OCI-M2 (cell line): ENCODE data around the gene RASSF5.
"Not testable (repeated sequence)": the region's sequence is repeated elsewhere in the genome, so short reads cannot be mapped to it uniquely, and the experiment has no call there.

Source experiments
- DNase-seq: peaks from one replicate; lab custom pipeline; 2025; ENCODE audit not compliant: unreplicated experiment; lab: John Stamatoyannopoulos, UW

Gene RASSF5

DNA sequence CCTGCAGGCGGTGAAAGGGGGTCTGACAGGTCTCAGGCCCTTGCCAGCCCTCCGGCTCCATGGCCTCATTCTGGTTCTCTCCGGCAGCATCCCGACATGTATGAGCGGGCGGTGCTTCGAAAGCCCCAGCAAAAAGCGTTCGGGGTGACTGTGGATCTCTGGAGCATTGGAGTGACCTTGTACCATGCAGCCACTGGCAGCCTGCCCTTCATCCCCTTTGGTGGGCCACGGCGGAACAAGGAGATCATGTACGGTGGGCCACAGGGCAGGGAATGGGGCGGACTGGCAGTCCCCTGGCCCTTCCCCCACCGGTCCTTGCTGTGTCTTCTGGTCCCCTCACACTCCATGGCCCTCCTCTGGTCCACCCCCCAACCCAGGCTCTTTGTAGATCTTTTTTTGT lies 30.7 kb upstream of the RASSF5 start:
- DNase-seq = no peak

DNA sequence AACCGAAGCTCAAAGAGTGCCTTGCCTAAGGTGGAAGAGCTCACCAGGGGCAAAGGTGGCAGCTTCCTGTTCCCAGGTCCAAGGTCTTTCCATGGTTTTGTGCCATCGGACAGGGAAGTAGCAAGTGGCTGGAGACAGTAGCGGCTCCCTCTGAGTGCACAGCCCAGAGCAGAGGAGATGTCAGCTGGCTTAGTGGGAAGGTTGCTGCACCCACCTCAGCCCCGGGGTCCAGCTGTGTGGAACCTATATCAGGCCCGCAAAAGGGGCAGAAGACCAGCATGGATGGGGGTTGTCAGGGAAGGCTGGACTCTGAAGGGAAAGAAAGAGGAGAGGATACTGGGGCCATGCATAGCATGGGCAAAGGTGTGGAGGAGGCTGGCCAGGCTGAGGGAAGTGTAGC lies 30.2 kb upstream of the RASSF5 start:
- no peak for DNase-seq

DNA sequence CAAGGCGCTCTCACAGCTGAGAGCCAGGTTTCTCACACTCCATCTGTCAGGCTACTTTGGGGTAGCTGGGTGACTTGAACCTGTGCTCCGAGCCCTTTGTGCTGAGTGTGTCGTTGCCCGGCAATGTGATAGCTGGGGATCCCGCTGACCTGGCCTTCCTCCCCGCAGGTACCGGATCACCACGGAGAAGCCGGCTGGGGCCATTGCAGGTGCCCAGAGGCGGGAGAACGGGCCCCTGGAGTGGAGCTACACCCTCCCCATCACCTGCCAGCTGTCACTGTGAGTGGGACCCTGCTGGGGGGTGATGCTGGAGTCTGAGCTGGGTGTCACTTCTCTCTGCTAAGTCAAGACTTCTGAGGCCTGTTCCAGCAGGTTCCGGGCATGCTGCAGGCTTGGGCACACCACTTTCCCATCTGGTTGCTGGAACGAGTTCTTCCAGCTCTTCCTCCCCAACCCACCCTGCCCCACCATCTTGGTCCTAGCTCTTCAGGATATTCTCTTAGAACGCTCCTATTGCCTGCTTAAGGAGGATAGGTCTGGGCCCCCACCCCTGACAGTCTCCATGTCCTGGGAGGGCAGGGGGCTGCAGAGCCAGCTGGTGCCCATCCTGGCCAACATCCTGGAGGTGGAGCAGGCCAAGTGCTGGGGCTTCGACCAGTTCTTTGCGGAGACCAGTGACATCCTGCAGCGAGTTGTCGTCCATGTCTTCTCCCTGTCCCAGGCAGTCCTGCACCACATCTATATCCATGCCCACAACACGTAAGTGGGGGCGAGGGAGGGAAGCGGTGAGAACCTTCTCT lies 29.6 kb upstream of the RASSF5 start:
- no peak for DNase-seq

DNA sequence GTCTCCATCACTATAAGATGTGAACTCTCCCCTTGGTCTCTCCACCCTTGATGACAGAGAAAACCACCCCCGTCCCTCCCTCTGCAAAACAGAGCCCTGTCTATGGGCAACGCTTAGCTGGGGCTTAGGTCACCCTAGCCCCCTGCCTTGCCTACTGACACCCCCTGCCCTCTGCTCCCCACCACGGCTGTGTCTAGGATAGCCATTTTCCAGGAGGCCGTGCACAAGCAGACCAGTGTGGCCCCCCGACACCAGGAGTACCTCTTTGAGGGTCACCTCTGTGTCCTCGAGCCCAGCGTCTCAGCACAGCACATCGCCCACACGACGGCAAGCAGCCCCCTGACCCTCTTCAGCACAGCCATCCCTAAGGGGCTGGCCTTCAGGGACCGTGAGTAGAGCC lies 28.6 kb upstream of the RASSF5 start:
- DNase-seq = no peak

DNA sequence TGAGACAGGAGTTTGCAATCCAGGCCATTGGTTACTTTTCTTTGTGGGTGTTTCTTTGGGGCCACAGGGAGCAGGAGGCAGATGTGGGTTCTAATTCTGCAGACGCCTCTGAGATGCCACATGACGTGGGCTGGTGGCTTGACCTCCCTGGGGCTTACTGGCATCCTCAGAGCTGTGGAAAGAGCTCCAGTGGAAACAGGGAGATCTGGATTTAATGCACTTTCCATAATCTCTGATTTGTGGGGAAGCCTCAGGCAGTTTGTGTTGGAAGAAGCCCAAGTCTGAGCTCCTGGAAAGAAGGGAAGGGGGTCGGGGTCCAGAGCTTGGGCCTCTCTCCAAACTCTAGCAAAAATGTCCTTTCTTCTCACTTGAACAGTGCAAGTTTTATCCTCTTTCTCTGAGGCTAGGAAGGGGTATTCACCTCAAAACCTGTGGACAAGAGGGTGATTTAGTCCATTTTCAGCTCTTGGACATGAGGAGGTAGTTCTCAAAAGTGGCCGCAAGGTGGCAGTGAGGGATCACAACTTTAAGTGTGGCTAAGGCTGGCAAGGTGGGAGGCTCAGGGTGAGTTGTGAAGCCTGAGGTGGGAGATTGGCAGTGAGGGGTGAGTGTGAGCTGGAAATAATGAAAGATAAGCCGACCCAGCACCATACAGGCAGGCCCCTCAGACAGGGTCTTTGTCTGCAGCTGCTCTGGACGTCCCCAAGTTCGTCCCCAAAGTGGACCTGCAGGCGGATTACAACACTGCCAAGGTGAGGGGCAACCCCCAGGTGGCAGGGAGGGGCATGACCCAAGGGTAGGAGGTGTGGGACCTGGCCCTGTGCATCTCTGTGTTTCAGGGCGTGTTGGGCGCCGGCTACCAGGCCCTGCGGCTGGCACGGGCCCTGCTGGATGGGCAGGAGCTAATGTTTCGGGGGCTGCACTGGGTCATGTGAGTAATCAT lies 27.9 kb upstream of the RASSF5 start:
- no peak for DNase-seq

DNA sequence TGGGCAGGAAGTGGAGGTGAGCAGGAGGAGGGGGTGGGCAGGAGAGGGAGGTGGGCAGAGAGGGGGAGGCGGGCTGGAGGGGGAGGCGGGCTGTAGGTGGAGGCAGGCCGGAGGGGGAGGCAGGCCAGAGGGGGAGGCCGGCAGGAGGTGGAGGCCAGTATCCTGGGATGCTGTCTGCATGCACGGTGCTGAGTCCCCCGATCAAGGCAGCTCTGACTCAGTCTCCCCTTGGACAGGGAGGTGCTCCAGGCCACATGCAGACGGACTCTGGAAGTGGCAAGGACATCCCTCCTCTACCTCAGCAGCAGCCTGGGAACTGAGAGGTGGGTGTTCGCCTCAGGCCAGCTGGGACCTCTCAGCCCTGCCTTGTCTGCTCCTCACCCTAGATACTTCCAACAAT lies 27.1 kb upstream of the RASSF5 start:
- DNase-seq = no peak

DNA sequence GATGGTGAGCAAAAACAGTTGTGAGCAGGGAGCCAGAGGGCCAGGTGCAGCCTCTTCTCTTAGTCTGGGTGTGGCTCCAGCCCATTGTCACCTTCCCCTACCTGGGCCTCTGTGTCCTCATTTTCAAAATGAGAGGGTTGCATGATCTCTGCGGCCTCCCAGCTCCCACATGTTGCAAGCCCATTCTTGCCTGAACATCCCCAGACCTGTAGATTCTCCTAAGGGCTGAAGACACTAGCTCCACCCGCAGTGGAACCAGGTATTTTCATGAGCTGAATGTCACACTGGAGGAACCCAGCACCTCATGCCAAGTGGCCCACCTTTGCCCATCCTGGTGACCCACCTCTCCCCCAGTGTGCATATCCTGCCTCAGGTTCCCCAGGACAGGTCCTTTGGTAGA lies 24.7 kb upstream of the RASSF5 start:
- DNase-seq = no peak

DNA sequence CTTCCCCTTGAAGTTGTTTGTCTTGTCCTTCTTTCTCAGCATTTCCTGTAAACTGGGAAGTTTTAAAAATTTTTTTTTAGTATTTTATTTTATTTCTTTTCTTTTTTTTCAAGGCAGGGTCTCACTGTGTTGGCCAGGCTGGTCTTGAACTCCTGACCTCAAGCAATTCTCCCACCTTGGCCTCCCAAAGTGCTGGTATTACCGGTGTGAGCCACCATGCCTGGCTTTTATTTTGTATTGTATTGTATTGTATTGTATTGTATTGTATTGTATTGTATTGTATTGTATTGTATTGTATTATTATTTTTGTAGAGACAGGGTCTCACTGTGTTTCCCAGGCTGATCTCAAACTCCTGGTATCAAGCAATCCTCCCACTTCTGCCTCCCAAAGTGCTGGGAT lies 23.5 kb upstream of the RASSF5 start:
- DNase-seq = not testable (repeated sequence)

DNA sequence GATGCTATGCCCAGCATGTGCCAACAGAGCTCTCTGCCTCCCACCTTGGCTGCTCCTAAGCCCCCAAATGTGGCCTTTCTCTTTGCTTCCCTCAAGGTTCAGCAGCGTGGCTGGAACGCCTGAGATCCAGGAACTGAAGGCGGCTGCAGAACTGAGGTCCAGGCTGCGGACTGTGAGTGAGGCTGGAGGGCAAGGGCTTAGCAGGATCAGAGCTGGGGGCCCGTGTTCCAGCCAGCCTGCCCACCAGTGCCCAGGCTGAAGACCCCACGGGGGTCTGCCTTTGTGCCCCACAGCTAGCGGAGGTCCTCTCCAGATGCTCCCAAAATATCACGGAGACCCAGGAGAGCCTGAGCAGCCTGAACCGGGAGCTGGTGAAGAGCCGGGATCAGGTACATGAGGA lies 22.4 kb upstream of the RASSF5 start:
- DNase-seq = no peak

DNA sequence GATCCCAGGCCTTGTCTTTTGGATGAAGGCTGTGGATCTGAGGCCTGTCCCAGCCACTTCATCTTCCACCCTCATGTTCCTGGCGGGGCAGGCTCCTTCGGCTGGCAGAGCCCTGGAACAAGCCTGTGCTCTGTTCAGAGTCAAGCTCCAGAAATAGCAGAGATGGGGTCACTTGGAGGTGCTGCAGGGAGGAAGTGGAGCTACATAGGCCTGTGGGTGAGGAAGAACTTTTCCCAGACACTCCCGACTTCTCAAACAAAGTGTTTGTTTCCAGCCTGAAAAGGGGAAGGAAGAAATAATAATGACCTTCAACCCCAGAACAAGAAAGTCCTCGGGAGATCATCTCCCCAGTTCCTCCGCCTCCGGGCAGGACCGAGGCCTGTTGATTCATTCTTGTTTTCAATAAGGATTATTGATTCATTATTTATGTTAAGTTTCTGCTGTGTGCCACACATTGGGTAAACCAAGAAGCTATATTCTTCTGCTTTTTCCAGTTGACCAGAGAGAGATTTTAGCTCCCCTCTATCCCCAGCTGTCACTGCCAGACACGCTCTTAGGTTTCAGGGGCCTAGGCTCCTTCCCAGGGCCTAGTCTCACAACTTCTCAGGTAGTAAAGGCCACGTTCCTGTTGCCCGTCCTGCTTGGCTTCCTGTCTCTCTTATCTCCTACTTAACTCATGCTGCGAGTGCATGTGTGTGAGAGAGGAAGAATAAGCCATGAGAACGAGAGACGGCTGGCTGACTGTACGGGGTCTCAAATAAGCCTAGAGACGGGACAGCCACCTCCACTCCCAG lies 20.1 kb upstream of the RASSF5 start:
- DNase-seq = no peak

DNA sequence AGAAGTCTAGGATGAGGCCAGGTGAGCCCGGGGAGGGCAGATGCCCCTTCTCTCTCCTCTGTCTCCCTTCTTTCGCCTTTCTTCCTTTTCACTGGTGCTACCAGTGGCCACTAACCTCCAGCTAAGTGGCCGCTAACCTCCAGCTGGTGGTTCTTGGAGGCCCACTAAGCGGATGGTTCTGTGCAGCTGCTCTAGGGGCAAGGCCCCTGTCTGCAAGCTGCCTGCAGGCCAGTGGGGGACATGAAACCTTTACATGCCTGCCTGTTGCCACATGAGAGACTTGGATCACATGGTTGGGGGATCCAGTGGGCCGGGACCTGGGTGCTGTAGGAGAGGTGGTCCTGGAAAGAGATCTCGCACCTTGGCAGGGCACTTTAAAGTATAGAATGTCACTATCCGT lies 19.4 kb upstream of the RASSF5 start:
- no peak for DNase-seq

DNA sequence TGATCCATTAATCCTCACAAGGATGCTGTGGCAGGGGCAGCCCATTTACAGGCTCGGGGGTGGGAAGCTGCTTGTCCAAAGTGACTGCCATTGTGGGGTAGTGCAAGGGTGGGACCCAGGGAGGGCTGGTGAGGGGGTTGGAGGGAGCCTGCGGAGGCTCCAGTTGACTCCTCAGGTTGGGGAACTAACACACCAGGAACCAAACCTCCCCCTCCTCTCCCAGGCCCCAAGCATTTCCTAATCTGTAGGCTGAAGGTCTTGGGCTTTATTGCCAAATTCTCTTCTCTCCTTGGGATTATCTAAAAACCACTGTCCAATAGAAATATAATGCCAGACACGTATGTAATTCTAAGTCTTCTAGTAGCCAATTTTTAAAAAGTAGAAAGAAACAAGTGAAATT lies 18.9 kb upstream of the RASSF5 start:
- no peak for DNase-seq

DNA sequence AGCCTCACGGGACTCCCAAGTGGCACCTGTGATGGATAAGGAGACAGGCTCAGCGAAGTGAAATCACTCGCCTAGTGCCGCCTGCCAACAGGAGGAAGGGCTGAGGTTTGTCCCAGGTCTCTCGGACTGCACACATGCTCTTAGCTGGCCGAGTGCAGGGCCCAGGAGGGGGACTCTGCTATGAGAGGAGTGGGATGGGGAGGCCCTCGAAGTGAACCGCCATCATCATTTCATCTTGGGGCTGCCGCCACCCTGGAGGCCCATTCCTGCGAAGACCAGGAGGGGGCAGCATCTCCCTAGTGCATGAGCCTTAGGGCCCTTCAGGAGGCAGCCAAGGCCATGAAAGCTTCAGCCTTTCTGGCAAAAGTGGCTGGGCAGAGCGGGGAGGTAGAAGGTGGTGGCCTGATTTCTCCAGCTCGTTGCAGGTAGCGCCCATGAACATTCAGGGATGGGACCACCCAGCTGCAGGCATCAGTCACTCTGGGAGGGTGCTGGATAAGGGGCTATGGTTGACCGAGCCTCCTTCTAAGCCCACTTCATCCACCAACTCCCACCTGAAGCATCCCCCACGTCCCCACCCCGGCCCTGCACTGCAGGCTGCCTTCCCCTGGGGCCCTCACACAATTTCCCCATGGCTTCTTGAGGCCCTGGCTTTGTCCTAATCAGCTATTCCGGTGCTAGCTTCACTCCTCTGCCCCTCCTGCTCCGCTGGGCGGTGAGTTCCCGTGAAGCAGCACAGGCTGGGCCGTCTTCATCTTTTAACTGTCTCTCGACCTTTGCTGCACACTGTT lies 17.2 kb upstream of the RASSF5 start:
- DNase-seq = no peak

DNA sequence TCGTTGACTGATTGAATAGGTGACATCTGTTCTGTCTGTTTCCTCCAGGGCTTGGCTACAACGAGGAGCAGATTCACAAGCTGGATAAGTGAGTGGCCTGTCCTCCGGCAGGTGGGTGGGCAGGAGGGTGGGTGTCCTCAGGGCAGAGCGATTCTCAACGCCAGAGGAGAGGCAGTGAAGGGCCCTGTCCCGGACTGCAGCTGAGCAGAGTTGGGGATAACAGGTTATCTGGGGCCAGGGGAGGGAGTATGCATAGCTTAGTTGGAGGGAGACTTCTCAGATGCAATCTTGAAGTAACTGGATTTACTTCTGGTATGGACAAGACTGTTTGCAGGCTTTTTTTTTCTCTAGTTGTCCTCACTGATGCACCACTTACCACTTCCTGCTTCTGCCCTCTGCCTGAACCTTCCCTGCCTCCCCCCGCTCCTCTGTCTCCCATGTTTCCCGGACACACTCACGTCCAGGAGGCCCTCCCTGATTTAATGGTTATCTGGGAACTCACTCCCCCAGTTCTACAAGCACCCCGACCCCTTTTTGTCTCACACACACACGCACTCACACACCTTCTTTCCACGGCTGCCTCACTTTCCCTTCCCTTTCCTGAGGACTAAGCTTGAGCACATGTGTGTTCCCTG lies 16.4 kb upstream of the RASSF5 start:
- DNase-seq = no peak

DNA sequence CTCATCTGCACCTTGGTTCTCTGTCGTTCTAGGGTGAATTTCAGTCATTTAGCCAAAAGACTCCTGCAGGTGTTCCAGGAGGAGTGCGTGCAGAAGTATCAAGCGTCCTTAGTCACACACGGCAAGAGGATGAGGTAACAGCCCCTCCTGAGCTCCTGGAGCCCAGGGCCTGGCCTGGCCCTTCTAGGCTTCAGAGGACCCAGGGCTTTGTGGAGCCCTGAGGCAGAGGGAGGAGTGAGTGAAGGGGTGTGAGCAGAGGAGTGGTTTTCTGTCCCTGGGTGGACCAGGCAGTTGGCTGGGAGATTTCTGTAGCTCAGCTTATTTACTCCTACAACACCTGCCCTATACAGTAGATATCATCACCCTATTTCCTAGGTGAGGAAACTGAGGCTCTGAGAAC lies 15.7 kb upstream of the RASSF5 start:
- no peak for DNase-seq

DNA sequence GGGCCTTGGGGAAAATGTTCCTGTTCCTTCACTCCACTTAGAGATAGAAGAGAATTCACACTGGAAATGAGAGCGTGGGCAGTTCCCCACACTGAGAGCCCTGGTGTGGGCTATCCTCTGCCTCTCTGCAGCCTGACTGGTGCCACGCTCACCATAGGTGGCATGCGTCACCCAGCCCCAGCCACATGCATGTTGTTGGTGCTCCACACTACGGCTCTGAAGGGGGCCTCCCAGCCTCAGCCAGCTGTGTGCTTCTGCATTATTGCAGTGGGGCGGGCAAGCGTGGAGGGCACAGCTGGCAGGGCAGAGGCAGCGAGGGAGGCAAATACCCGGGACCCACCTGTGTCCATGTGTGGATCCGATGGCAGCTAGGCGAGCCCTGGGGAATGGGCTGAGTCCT lies 14.7 kb upstream of the RASSF5 start:
- DNase-seq = no peak

DNA sequence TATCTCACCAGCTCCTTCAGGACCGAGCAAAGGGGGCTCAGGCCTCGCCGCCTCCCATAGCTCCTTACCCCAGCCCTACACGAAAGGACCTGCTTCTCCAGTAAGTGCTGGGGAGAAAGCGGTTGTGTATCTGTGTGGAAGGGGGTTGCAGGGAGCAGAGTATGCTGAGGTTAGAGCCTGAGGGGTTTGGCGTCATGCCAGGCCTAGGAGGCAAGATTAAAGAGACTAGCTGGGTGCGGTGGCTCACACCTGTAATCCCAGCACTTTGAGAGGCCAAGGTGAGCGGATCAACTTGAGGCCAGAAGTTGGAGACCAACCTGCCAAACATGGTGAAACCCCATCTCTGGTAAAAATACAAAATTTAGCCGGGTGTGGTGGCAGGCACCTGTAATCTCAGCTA lies 14.1 kb upstream of the RASSF5 start:
- no peak for DNase-seq

DNA sequence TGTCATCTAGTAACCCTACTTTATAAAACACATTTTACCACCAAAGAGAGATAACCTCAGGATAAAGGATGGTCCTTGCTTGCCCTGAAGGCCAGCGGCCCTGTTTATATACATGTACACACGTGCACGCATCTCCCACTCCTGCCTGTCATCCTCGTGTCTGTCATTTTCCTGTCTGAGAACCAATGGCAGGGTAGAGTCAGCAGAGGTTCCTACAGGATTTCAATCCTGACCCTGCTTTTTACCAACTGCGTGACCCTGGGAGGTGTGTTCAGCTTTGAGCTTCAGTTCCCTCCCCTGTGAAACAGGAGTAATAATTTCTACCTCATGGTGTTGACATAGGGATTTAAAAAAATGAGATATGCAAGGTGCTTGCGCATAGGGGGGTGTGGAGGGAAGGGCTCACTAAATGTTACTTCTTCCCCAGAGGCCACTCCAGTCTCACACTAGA lies 12.3 kb upstream of the RASSF5 start:
- DNase-seq = no peak

DNA sequence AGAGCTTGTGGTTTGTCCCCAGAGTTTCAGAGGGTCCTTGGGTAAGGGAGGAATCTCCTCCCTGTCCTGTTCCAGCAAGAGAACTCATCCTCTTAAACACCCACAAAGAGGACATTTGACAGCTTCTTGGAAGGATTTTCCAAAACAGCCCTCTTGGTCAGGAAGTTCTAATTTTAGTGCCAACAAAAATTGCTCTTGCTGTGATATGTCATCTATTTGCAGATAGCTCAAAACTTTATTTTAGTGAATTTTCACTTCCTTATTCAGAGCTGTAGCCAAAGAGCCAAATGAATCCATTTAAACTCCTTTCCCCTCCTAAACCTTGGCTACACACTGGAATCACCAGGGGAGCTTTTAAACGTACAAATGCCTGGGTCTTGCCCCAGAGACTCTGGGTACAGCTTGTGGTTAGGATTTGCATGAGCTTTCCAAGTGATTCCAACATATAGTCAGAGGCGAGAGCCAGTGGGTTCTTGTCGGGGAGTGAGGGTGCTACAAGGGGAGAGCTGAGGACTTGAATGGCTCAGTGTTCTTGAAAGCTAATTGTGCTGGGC lies 11.8 kb upstream of the RASSF5 start:
- DNase-seq = no peak
